WTC11 (cell line): ENCODE results near the gene NEDD8. TPM values are rescaled to one million over a fixed set of nuclear protein-coding genes. Genes with fewer than 3 reads are reported as not detected.

Experiments
- ATAC-seq: fragments of 200-7000 bp; cut with Tn5 transposase; 2 replicates; pipeline ENCODE4 v1.10.0; 2021; ENCODE audit warnings: mild to moderate bottlenecking, moderate library complexity
- CTCF ChIA-PET: fragments of 300-600 bp; sonication (Branson Sonifier 250); formaldehyde crosslinking; loops from one replicate; lab custom pipeline; 2021; ENCODE audit warnings: antibody characterized with exemption; lab: Charles Lee
- POLR2A ChIA-PET: fragments of 350-600 bp; sonication (Branson Sonifier 250); formaldehyde crosslinking; loops from one replicate; lab custom pipeline; 2021; ENCODE audit warnings: antibody characterized with exemption; lab: Charles Lee
- DNase-seq: peaks from one replicate; pipeline ENCODE4 v3.0.0; 2021; ENCODE audit warnings: low spot score
- H3K27ac Mint-ChIP-seq: 2 replicates; pipeline ENCODE4 v1.8.0; 2021; ENCODE audit warnings: mixed read lengths
- H3K27me3 Mint-ChIP-seq: 2 replicates; pipeline ENCODE4 v1.8.0; 2021; ENCODE audit warnings: low read depth, mild to moderate bottlenecking, moderate library complexity, mixed read lengths
- H3K36me3 Mint-ChIP-seq: 2 replicates; pipeline ENCODE4 v1.8.0; 2021; ENCODE audit warnings: mixed read lengths
- H3K4me1 Mint-ChIP-seq: 2 replicates; pipeline ENCODE4 v1.8.0; 2022; ENCODE audit warnings: mixed read lengths
- H3K4me3 Mint-ChIP-seq: 2 replicates; pipeline ENCODE4 v1.8.0; 2021; ENCODE audit warnings: mild to moderate bottlenecking, moderate library complexity, mixed read lengths
- H3K9me3 Mint-ChIP-seq: 2 replicates; pipeline ENCODE4 v1.8.0; 2021; ENCODE audit warnings: mixed read lengths
- CBFB ChIP-seq: sonication (generic); formaldehyde crosslinking; IDR thresholded peaks from 2 replicates; pipeline ENCODE4 v1.8.1; 2022; ENCODE audit warnings: mild to moderate bottlenecking, low read depth, missing genetic modification reagents
- ELF4 ChIP-seq: sonication (generic); formaldehyde crosslinking; IDR thresholded peaks from 2 replicates; pipeline ENCODE4 v1.8.1; 2022; ENCODE audit warnings: low read depth, mild to moderate bottlenecking, moderate library complexity, missing genetic modification reagents
- ESRRA ChIP-seq: sonication (generic); formaldehyde crosslinking; IDR thresholded peaks from 2 replicates; pipeline ENCODE4 v1.8.1; 2022; ENCODE audit warnings: mild to moderate bottlenecking, missing genetic modification reagents, borderline replicate concordance
- ETV6 ChIP-seq: sonication (generic); formaldehyde crosslinking; IDR thresholded peaks from 2 replicates; pipeline ENCODE4 v1.8.1; 2022; ENCODE audit warnings: mild to moderate bottlenecking, missing genetic modification reagents
- FOXJ3 ChIP-seq: sonication (generic); formaldehyde crosslinking; IDR thresholded peaks from 2 replicates; pipeline ENCODE4 v1.9.0; 2021; ENCODE audit warnings: missing genetic modification reagents, mild to moderate bottlenecking, borderline replicate concordance
- GRHL2 ChIP-seq: fragments of 250-450 bp; sonication (Bioruptor Pico); IDR thresholded peaks from 2 replicates; pipeline ENCODE4 v1.8.0; 2022; ENCODE audit warnings: mild to moderate bottlenecking, moderate library complexity; ENCODE audit not compliant: insufficient replicate concordance, severe bottlenecking
- GTF2I ChIP-seq: fragments of 250-450 bp; sonication (Bioruptor Pico); conservative IDR thresholded peaks from 2 replicates; pipeline ENCODE4 v1.4.0; 2021; ENCODE audit warnings: mild to moderate bottlenecking
- HMGA2 ChIP-seq: fragments of 250-450 bp; sonication (Bioruptor Pico); IDR thresholded peaks from 2 replicates; pipeline ENCODE4 v1.4.0; 2021; ENCODE audit warnings: mild to moderate bottlenecking, moderate library complexity
- IRF2 ChIP-seq: sonication (generic); formaldehyde crosslinking; IDR thresholded peaks from 2 replicates; pipeline ENCODE4 v1.8.0; 2022; ENCODE audit warnings: low read depth, missing genetic modification reagents, borderline replicate concordance
- JUN ChIP-seq: sonication (generic); formaldehyde crosslinking; IDR thresholded peaks from 2 replicates; pipeline ENCODE4 v1.8.0; 2023; ENCODE audit warnings: mild to moderate bottlenecking, missing genetic modification reagents
- MXD4 ChIP-seq: fragments of 250-450 bp; sonication (Bioruptor Pico); IDR thresholded peaks from 2 replicates; pipeline ENCODE4 v1.8.0; 2021; ENCODE audit warnings: mild to moderate bottlenecking, moderate library complexity, borderline replicate concordance
- RORB ChIP-seq: fragments of 250-450 bp; sonication (Bioruptor Pico); IDR thresholded peaks from 2 replicates; pipeline ENCODE4 v1.9.0; 2021; ENCODE audit warnings: mild to moderate bottlenecking
- SMAD3 ChIP-seq: sonication (generic); formaldehyde crosslinking; IDR thresholded peaks from 2 replicates; pipeline ENCODE4 v1.8.0; 2022; ENCODE audit warnings: missing genetic modification reagents, mild to moderate bottlenecking, borderline replicate concordance
- SP1 ChIP-seq: sonication (generic); formaldehyde crosslinking; conservative IDR thresholded peaks from 2 replicates; pipeline ENCODE4 v1.8.1; 2022; ENCODE audit warnings: missing genetic modification reagents
- TEAD4 ChIP-seq: sonication (generic); formaldehyde crosslinking; IDR thresholded peaks from 2 replicates; pipeline ENCODE4 v1.8.0; 2022; ENCODE audit warnings: mild to moderate bottlenecking, missing genetic modification reagents
- ZNF121 ChIP-seq: sonication (generic); formaldehyde crosslinking; IDR thresholded peaks from 2 replicates; pipeline ENCODE4 v1.8.0; 2023; ENCODE audit warnings: missing genetic modification reagents
- ZNF138 ChIP-seq: sonication (generic); formaldehyde crosslinking; conservative IDR thresholded peaks from 2 replicates; pipeline ENCODE4 v1.8.1; 2022; ENCODE audit warnings: mild to moderate bottlenecking, moderate library complexity, missing genetic modification reagents
- ZNF263 ChIP-seq: sonication (generic); formaldehyde crosslinking; IDR thresholded peaks from 2 replicates; pipeline ENCODE4 v1.8.1; 2022; ENCODE audit warnings: low read depth, mild to moderate bottlenecking, moderate library complexity, missing genetic modification reagents
- ZNF416 ChIP-seq: fragments of 250-450 bp; sonication (Bioruptor Pico); IDR thresholded peaks from 2 replicates; pipeline ENCODE4 v1.9.0; 2021; ENCODE audit warnings: mild to moderate bottlenecking, inconsistent platforms
- total RNA-seq: library from RNA; stranded (reverse); gene quantifications from 3 replicates; pipeline ENCODE4 v1.2.3, GENCODE V29; 2021
- TF ChIP-seq, protein P1 (sequence below): sonication (generic); formaldehyde crosslinking; conservative IDR thresholded peaks from 2 replicates; pipeline ENCODE4 v1.8.1; 2023; ENCODE audit warnings: mild to moderate bottlenecking, low read depth, missing genetic modification reagents, moderate library complexity
- TF ChIP-seq, protein P2 (sequence below): fragments of 250-450 bp; sonication (Bioruptor Pico); IDR thresholded peaks from 2 replicates; pipeline ENCODE4 v1.9.0; 2021; ENCODE audit warnings: mild to moderate bottlenecking
- TF ChIP-seq, protein P3 (sequence below): sonication (generic); formaldehyde crosslinking; conservative IDR thresholded peaks from 2 replicates; pipeline ENCODE4 v1.8.1; 2022; ENCODE audit warnings: mild to moderate bottlenecking, missing genetic modification reagents
- TF ChIP-seq, protein P4 (sequence below): sonication (generic); formaldehyde crosslinking; IDR thresholded peaks from 2 replicates; pipeline ENCODE4 v1.8.1; 2022; ENCODE audit warnings: mild to moderate bottlenecking, missing genetic modification reagents, moderate library complexity, borderline replicate concordance
- TF ChIP-seq, protein P5 (sequence below): fragments of 250-450 bp; sonication (Bioruptor Pico); IDR thresholded peaks from 2 replicates; pipeline ENCODE4 v1.9.0; 2021; ENCODE audit warnings: mild to moderate bottlenecking
- TF ChIP-seq, protein P6 (sequence below): sonication (generic); formaldehyde crosslinking; IDR thresholded peaks from 2 replicates; pipeline ENCODE4 v1.8.1; 2023; ENCODE audit warnings: mild to moderate bottlenecking, missing genetic modification reagents, moderate library complexity

The NEDD8 gene
- total RNA-seq, 1 experiment from 2014 or later: 233 TPM

DNA sequence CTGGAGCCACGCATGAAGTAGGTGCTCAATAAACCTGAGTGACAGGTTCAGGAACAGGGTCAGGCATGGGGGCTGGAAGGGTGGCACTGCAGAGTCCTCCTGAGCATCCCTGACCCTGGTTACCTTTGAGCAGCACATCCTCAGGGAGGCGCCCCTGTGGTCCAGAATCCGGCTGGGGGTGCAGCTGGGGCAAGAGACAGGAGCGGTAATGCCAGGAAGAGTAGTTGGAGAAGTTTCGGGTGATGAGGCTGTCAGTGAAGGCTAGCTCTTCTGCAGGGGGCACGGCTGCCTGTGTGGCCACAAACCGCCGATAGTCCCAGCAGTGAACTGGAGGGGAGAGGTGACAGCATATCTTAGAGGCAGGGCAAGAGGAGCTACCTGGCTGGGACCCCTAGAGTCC, 37.2 kb upstream of the NEDD8 start:
- Mint-ChIP-seq H3K36me3 (peaks cover 4% of the 10 kb centered on the region; the same call in 1 of the 2 replicates), H3K4me3 (no peak overlapping the region), H3K9me3 (no peaks in the 10 kb centered on the region), H3K27me3 (no peaks in the 10 kb centered on the region), H3K27ac (no peak overlapping the region), H3K4me1 (peaks cover 16% of the 10 kb centered on the region)
- CTCF ChIA-PET: interaction anchor here (0.7 to 5.8 kb wide), 5 partner anchors 26 to 163 kb away, joined by 3 to 77 read pairs (median 18); partner anchors contain the start of genes CHMP4A, CIDEB and TINF2
- no peak for TF ChIP-seq ETV6 (CRISPR knock-in tag)
- no peak for TF ChIP-seq ZNF416 (CRISPR knock-in tag)
- no peak for TF ChIP-seq MXD4 (CRISPR knock-in tag)
- TF ChIP-seq ZNF138 (CRISPR knock-in tag): no peak
- TF ChIP-seq ESRRA (CRISPR knock-in tag): no peak
- TF ChIP-seq ELF4 (CRISPR knock-in tag): no peak
- no peak for TF ChIP-seq GRHL2
- TF ChIP-seq SP1 (CRISPR knock-in tag): no peak
- TF ChIP-seq FOXJ3 (CRISPR knock-in tag): no peak
- TF ChIP-seq ZNF263 (CRISPR knock-in tag): no peak
- TF ChIP-seq ZNF121: no peak
- POLR2A ChIA-PET: interaction anchor here (0.8 kb wide), 1 partner anchor 27 kb away, joined by 3 read pairs; the partner anchor contains the start of gene TINF2
- DNase-seq (no peak), ATAC-seq (no peak)

DNA sequence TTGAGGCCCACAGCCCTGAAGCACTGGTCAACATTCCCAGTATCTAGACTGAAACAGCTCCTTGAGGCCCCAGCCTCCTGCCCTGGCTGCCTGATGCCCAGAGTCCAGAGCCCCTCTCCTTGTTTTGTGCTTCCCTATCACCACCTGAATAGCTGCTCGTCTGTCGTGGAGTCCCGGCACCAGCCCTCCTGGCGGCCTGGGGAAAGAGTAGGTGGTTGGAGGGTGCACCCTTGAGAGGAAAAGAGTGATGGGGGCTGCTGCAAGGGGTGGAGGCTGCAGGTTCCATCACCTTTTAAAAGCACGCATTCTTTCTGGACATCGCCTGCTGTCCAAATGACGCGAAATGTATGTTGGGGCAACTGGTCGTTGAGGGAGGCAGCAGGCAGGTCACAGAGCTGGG, 36.1 kb upstream of the NEDD8 start:
- ChIA-PET POLR2A (no interaction called here), CTCF (interaction anchor here (0.6 to 5.8 kb wide), 2 partner anchors 40 to 131 kb away, joined by 4 to 30 read pairs; partner anchors contain the start of genes CIDEB and NYNRIN)
- peaks cover 10% of the 10 kb centered on the region for H3K4me1 Mint-ChIP-seq
- no peaks in the 10 kb centered on the region for H3K9me3 Mint-ChIP-seq
- H3K36me3 Mint-ChIP-seq: peaks cover 4% of the 10 kb centered on the region; the same call in 1 of the 2 replicates
- no peaks in the 10 kb centered on the region for H3K27me3 Mint-ChIP-seq
- H3K27ac Mint-ChIP-seq: no peak overlapping the region
- TF ChIP-seq MXD4 (CRISPR knock-in tag) (no peak), ZNF138 (CRISPR knock-in tag) (no peak), SMAD3 (CRISPR knock-in tag) (no peak), ELF4 (CRISPR knock-in tag) (no peak), GRHL2 (no peak)
- TF ChIP-seq, protein P1, sequence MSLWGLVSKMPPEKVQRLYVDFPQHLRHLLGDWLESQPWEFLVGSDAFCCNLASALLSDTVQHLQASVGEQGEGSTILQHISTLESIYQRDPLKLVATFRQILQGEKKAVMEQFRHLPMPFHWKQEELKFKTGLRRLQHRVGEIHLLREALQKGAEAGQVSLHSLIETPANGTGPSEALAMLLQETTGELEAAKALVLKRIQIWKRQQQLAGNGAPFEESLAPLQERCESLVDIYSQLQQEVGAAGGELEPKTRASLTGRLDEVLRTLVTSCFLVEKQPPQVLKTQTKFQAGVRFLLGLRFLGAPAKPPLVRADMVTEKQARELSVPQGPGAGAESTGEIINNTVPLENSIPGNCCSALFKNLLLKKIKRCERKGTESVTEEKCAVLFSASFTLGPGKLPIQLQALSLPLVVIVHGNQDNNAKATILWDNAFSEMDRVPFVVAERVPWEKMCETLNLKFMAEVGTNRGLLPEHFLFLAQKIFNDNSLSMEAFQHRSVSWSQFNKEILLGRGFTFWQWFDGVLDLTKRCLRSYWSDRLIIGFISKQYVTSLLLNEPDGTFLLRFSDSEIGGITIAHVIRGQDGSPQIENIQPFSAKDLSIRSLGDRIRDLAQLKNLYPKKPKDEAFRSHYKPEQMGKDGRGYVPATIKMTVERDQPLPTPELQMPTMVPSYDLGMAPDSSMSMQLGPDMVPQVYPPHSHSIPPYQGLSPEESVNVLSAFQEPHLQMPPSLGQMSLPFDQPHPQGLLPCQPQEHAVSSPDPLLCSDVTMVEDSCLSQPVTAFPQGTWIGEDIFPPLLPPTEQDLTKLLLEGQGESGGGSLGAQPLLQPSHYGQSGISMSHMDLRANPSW (CRISPR knock-in tag): no peak
- TF ChIP-seq, all 79 proteins: peak for 0
- ATAC-seq (no peak), DNase-seq (no peak)
- H3K4me3 Mint-ChIP-seq: no peak overlapping the region

DNA sequence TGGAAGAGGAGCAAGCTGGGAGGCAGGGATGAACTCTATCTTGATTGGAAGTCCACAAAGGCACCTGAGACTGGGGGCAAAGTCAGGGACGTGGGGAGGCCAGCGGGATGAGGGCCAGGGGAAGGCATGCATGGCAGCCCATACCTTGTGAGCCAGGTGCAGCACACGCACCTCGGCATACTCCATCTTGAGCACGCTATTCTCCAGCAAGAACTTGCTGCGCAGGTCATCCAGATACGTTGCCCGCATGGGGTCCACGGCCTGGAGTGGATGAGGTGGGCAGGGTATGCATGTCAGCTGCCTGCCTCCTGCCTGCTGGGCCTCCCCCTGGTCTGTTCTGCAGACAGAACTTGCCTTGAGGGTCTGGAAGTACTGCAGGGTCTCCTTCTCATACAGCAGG, 35.3 kb upstream of the NEDD8 start:
- Mint-ChIP-seq H3K27ac (no peak overlapping the region), H3K36me3 (peaks cover 4% of the 10 kb centered on the region; the same call in 1 of the 2 replicates), H3K4me1 (peaks cover 9% of the 10 kb centered on the region), H3K4me3 (no peak overlapping the region), H3K27me3 (no peaks in the 10 kb centered on the region), H3K9me3 (no peaks in the 10 kb centered on the region)
- ATAC-seq (no peak), DNase-seq (no peak)
- ChIA-PET POLR2A (no interaction called here), CTCF (interaction anchor here (0.6 to 5.8 kb wide), 3 partner anchors 25 to 131 kb away, joined by 4 to 30 read pairs (median 12); partner anchors contain the start of genes CIDEB, NYNRIN and TINF2)
- TF ChIP-seq RORB (CRISPR knock-in tag) (no peak), HMGA2 (CRISPR knock-in tag) (no peak), SP1 (CRISPR knock-in tag) (no peak), TEAD4 (CRISPR knock-in tag) (no peak), JUN (CRISPR knock-in tag) (no peak), CBFB (CRISPR knock-in tag) (no peak), GTF2I (CRISPR knock-in tag) (no peak), IRF2 (CRISPR knock-in tag) (no peak)
- TF ChIP-seq, protein P2, sequence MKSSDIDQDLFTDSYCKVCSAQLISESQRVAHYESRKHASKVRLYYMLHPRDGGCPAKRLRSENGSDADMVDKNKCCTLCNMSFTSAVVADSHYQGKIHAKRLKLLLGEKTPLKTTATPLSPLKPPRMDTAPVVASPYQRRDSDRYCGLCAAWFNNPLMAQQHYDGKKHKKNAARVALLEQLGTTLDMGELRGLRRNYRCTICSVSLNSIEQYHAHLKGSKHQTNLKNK (CRISPR knock-in tag): no peak
- TF ChIP-seq, protein P3, sequence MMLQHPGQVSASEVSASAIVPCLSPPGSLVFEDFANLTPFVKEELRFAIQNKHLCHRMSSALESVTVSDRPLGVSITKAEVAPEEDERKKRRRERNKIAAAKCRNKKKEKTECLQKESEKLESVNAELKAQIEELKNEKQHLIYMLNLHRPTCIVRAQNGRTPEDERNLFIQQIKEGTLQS (CRISPR knock-in tag): no peak
- TF ChIP-seq, protein P4, sequence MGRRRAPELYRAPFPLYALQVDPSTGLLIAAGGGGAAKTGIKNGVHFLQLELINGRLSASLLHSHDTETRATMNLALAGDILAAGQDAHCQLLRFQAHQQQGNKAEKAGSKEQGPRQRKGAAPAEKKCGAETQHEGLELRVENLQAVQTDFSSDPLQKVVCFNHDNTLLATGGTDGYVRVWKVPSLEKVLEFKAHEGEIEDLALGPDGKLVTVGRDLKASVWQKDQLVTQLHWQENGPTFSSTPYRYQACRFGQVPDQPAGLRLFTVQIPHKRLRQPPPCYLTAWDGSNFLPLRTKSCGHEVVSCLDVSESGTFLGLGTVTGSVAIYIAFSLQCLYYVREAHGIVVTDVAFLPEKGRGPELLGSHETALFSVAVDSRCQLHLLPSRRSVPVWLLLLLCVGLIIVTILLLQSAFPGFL (CRISPR knock-in tag): no peak; the same call in 1 of the 2 replicates
- TF ChIP-seq, protein P5, sequence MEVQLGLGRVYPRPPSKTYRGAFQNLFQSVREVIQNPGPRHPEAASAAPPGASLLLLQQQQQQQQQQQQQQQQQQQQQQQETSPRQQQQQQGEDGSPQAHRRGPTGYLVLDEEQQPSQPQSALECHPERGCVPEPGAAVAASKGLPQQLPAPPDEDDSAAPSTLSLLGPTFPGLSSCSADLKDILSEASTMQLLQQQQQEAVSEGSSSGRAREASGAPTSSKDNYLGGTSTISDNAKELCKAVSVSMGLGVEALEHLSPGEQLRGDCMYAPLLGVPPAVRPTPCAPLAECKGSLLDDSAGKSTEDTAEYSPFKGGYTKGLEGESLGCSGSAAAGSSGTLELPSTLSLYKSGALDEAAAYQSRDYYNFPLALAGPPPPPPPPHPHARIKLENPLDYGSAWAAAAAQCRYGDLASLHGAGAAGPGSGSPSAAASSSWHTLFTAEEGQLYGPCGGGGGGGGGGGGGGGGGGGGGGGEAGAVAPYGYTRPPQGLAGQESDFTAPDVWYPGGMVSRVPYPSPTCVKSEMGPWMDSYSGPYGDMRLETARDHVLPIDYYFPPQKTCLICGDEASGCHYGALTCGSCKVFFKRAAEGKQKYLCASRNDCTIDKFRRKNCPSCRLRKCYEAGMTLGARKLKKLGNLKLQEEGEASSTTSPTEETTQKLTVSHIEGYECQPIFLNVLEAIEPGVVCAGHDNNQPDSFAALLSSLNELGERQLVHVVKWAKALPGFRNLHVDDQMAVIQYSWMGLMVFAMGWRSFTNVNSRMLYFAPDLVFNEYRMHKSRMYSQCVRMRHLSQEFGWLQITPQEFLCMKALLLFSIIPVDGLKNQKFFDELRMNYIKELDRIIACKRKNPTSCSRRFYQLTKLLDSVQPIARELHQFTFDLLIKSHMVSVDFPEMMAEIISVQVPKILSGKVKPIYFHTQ: no peak
- TF ChIP-seq, protein P6, sequence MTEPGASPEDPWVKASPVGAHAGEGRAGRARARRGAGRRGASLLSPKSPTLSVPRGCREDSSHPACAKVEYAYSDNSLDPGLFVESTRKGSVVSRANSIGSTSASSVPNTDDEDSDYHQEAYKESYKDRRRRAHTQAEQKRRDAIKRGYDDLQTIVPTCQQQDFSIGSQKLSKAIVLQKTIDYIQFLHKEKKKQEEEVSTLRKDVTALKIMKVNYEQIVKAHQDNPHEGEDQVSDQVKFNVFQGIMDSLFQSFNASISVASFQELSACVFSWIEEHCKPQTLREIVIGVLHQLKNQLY (CRISPR knock-in tag): no peak
